ENCODE data around the gene MKI67. TPM values are rescaled to one million over a fixed set of nuclear protein-coding genes. Genes with fewer than 3 reads are reported as not detected.

MKI67 gene
- total and polyA plus RNA-seq, 2 of the 4 experiments (the other 2 are of a cell fraction), result 13.5 to 36.4 TPM

DNA sequence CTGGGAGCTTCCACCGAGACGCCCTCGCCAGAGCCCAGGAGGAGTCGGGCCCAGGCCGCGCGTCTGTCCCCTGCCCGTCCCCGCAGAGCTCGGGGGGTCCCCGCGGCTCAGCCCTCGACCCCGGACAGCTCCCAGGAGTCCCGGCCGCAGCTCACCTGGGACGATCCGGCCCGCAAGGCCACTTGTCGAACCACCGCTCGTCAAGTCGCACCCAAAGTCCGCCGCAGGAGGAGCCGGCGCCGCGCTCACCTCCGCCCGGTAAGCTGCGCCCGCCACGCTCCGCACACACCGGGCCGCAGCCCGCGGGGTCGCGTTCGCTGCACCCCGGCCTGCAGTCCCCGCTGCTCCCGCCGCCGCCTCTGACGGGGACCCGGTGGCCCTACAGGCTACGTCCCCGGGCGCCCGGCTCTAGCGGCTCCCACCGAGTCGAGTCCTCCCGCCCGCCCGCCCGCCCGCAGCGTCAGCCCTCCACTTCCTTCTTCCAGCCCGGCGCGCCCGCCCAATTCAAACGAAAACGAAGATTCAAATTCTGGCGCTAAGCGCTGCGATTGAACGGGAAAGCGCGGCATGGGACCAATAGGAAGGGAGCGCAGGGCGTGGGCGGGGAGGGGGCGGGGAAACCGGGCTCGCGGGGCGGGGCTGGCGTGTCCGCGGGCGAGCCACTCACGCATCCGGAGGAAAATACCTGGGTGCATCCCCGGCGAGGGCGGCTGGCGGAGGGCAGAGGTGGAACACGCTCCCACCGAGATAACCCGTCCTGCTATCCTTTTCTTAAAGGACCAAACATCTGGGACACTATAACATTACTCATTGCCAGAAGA, at the start of gene MKI67 (continued):
- TF ChIP-seq RCOR1 (IDR thresholded peaks at IDR 0.05; ENCODE audit: insufficient replicate concordance, low read length) (no peak), SMC3 (IDR thresholded peaks at IDR 0.05; ENCODE audit: low read depth, low read length) (no peak)
- TF ChIP-seq, protein P1, sequence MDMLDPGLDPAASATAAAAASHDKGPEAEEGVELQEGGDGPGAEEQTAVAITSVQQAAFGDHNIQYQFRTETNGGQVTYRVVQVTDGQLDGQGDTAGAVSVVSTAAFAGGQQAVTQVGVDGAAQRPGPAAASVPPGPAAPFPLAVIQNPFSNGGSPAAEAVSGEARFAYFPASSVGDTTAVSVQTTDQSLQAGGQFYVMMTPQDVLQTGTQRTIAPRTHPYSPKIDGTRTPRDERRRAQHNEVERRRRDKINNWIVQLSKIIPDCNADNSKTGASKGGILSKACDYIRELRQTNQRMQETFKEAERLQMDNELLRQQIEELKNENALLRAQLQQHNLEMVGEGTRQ (IDR thresholded peaks at IDR 0.05; ENCODE audit: low read depth, low read length), result peak; percentile 15; the same call in 1 of the 2 replicates
